Epithelial cell of prostate (primary cell): ENCODE results near the gene EPOP.
"Not testable (repeated sequence)": the region's sequence is repeated elsewhere in the genome, so short reads cannot be mapped to it uniquely, and the experiment has no call there.

Experiments
- DNase-seq: peaks from one replicate; pipeline ENCODE4 v3.0.0-alpha.2; 2011; ENCODE audit warnings: low read depth, low spot score
- H3K27ac ChIP-seq: fragments of 450-650 bp; 2 replicates; pipeline ENCODE4 v1.5.1; 2017; ENCODE audit warnings: mild to moderate bottlenecking

EPOP gene

DNA sequence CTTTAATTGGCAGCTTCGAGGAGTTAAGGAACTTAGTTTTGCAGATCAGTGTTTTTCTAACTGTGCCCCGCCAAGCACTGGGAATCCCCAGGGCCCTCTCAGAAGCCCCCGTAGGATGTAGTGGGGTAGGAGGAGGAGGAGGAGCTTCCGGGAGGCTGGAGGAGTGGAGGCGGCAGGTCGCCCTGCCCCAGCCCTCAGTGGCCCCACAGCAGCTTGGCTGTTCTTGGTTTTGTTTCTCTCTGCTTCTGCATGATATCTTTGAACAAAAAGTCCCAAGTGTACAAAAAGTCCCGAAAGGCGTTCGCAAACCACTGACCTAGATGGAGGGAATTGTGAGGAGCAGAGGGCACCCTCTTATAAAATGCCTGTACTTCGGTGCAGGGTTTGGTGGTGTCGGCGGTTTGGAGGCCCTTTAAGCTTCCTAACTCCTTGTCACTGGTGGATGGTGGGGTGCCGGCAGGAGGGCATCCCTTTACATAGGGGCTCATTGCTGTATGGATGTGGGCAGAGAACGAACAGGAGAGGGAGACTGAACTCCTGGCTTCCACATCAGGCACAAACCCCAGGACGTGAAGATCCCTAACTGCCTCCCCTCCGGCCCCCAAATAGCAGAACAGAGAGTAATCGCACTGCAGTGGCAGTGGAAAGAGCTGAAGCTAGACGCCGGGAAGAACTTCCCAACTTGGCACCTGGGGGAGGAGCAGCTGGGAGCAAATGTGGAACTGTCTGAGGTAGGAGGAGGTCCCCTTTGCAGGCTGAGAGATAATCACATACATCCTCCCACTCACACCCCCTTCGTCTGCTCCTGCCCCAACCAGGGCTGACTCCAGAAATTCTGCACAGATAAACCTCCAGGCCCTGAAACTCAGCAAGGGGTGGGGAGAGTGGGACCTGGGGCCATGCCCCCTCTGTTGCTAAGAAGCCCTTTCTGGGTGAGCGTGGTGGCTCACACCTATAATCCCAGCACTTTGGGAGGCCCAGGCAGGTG lies 20.1 kb downstream of the EPOP start:
- no peak for DNase-seq
- H3K27ac ChIP-seq = no peak overlapping the region

DNA sequence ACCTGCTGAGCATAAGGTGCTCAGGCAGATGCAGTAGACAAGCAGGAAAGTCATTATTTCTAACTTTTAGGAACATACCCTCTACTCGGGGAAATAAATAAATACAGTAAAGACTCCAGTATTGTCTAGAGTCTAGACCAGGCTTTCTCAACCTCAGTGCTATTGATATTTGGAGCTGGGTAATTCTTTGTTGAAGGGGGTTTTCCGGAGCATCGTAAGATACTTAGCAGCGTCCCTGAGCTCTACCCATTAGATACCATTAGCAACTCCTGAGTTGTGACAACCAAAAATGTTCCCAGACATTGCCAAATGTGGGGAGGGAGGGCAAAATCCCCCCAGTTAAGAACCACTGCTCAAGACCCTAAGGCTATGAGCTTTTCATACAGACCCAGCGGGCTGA lies 21.1 kb downstream of the EPOP start:
- no peak overlapping the region for H3K27ac ChIP-seq

DNA sequence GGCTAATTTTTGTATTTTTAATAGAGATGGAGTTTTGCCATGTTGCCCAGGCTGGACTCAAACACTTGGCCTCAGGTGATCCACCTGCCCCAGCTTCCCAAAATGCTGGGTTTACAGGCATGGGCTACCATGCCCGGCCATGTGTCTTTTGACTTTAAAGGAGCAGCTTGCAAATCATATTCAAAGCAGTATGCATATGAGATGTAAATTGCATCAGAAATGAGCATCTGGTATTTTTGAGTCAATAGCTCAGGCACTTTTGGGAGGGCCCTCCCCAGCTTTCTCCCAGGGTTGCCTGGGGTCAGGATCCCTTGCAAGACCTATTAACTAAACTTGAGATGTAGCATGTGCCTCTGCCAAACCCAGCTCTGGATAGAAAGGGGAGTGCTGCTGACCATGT lies 21.5 kb downstream of the EPOP start:
- no peak overlapping the region for H3K27ac ChIP-seq
- DNase-seq = no peak

More for the DNA sequence above, 21.1 kb downstream of the EPOP start:
- no peak for DNase-seq

DNA sequence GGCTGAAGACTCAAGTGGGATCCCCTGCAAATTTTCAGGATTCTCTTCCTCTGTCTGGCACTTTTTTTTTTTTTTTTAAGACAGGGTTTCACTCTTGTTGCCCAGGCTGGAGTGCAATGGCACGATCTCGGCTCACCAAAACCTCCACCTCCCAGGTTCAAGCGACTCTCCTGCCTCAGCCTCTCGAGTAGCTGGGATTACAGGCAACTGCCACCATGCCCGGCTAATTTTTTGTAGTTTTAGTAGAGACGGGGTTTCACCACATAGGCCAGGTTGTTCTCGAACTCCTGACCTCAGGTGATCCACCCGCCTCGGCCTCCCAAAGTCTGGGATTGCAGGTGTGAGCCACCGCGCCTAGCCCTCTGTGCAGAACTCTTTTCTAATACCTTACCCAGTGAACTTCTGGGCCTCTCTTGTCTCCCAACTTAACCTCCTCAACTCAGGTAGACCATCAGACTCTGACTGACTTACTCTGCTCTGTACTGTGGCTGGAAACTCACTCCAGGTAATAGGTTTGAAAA lies 24.0 kb downstream of the EPOP start:
- not testable (repeated sequence) for DNase-seq, H3K27ac ChIP-seq

DNA sequence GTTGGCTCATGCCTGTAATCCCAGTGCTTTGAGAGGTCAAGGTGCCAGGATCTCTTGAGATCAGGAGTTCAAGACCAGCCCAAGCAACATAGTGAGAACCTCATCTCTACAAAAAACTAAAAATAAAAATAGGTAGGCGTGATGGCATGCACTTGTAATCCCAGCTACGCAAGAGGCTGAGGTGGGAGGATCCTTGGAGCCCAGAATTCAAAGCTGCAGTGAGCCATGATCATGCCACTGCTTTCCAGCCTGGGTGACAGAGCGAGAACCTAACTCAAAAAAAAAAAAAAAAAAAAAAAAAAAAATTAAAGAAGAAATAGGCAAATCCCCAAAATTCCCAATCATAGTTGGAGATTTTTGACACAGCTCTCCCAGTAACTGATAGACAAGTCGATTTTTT lies 36.8 kb downstream of the EPOP start:
- no peak for DNase-seq
- no peak overlapping the region for H3K27ac ChIP-seq

DNA sequence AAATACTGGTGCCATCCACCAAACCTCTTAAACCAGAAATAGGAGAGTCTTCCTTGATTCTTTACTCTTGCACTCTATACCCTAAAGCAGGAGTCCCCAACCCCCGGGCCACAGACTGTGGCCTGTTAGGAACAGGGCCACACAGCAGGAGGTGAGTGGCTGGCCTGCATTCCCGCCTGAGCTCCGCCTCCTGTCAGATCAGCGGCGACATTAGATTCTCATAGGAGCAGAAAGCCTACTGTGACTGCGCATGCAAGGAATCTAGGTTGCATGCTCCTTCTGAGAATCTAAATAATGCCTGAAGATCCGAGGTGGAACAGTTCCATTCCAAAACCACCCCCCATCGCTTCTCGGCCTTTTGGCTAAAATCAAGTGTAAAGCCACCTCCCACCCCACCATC lies 38.7 kb downstream of the EPOP start:
- H3K27ac ChIP-seq = no peak overlapping the region
- no peak for DNase-seq

DNA sequence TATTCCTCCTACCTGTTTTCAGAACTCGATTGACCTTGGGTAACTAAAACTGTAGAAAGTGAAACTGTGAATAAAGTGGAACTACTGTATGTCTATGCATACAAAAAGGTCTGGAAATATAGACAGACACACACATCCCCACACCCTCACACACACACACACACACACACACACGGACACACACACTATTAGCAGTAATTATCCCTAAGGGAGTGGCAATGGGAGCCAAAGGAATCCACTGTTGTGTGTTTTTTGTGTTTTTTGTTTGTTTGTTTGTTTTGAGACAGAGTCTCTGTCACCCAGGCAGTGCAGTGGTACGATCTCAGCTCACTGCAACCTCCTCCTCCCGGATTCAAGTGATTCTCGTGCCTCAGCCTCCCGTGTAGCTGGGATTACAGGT lies 42.4 kb downstream of the EPOP start:
- no peak for DNase-seq
- H3K27ac ChIP-seq = no peak overlapping the region

DNA sequence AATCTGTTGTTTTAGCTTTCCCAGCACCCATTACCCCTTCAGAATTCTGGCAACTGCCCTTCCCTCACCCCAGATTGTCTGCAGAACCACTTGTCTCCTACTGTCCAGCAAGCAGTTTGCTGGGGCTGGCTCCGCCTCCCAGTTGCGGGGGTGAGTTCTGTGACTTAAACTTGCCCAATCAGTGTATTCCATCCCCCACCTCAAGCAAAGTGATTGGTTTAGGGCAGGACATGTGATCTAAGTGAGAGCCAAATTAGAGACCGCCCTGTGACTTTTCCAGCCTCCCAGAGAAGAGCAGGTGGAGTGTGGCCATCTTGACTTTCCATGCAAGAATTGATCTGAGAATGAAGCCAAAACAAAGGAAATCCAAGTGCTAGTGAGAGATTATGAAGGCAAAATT lies 46.3 kb downstream of the EPOP start:
- DNase-seq = no peak
- H3K27ac ChIP-seq = no peak overlapping the region

DNA sequence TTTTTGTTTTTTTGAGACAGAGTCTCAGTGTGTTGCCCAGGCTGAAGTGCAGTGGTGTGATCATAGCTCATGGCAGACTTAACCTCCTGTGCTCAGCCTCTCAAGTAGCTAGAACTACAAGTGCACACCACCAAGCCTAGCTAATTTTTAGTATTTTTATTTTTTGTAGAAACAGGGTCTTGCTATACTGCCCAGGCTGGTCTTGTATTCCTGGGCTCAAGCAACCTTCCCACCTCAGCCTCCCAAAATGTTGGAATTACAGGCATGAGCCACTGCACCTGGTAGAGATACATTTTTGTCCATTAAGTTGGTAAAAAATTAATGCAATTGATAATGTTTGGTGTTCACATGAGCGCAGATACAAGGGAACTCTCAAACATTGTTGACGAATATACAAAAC lies 46.8 kb downstream of the EPOP start:
- no peak overlapping the region for H3K27ac ChIP-seq

DNA sequence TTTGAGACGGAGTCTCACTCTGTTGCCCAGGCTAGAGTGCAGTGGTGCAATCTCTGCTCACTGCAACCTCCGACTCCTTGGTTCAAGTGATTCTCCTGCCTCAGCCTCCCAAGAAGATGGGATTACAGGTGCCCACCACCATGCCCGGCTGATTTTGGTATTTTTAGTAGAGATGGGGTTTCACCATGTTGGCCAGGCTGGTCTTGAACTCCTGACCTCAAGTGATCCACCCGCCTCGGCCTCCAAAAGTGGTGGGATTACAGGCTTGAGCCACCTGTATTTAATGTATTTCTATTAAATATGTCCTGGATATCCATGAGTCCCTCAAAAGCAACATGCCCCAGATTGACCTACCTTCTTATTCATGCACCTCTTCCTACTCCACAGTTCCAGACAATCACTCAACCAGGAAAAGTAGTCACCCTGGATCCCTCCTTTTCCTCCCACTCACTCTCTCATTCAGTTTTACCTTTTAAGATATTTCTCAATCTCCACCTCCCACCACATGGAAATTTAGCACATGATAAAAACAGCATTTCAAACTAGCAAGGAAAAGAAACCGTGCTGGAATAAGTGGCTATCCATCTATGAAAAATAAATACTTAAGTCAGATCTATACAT lies 48.0 kb downstream of the EPOP start:
- DNase-seq, H3K27ac ChIP-seq: not testable (repeated sequence)

More for the DNA sequence above, 46.8 kb downstream of the EPOP start:
- DNase-seq = no peak

DNA sequence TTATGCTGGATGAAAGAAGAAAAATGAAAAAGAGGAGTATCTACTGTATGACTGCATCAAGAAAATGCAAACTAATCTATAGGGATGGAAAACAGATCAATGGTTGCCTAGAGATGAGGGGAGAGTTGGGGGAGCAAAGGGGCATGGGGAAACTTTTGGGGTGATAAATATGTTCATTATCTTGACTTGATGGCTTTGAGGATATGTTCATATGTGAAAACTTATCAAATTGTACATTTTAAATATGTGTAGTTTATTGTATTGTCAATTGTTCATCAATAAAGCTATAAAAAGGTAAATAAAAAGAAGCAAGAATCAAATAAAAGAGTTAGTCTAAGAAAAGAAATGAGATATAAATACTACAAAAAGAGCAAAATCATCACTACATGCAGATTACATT lies 49.3 kb downstream of the EPOP start:
- DNase-seq = no peak
- H3K27ac ChIP-seq = no peak overlapping the region

DNA sequence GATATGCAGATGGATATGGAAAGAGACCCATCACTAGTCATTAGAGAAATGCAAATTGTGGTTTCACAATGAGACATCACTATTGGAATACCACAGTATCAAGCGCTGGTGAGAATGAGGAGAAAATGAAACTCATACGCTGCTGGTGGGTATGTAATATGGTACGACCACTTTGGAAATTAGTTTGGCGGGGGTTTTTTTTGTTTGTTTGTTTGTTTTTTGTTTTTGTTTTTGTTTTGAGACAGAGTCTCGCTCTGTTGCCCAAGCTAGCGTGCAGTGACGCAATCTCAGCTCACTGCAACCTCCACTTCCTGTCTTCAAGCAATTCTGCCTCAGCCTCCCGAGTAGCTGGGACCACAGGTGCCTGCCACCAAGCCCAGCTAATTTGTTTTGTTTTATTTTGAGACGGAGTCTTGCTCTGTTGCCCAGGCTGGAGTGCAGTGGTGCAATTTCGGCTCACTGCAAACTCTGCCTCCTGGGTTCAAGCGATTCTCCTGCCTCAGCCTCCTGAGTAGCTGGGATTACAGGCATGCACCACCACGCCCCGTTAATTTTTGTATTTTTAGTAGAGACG lies 49.9 kb downstream of the EPOP start:
- not testable (repeated sequence) for DNase-seq, H3K27ac ChIP-seq
